ENCODE results near the gene DHX38. TPM values are rescaled to one million over a fixed set of nuclear protein-coding genes. Genes with fewer than 3 reads are reported as not detected.

Gene DHX38
- total and polyA plus RNA-seq, 2 of the 13 experiments (the other 11 are each of a cell fraction or from before 2014, with no cell fraction given), result 54.4 to 85.9 TPM

DNA sequence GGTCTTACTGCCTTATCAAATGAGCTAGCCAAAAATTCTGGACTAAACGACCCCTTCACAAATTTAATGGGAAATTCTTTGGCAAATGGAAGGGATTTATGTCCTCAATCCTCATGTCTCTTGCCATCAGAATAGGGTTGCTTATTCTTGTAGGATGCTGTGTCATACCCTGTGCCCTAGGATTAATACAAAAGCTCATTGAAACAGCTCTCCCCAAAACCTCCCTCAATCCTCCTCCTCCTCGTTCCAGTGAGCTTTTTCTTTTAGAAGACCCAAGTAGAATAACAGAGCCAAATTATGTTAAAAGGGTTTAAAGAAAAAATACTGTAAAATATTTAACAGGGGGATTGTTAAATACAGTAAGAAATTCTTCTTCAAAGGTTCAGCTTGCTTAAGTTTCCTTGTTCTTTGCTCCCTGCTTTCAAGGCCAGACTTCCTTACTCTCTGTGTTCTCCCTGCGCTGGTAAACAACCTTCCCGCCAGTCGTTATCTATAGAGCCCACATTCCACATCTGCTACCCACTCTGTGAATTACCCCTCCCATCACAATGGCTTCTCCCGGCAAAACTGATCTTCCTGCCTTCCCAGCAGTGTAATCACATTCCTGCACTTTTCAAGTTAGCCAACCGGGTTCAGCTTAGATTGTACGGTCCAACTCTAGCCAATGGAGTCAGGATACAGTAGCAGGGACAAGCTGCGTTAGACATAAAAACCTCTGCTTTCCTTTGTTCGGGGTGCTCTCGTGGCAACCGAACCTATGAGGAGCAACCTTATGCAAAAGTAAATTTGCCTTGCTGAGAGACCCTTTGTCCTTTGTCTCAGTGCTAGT, 20.9 kb upstream of the DHX38 start (continued):
- TF ChIP-seq, protein P1, sequence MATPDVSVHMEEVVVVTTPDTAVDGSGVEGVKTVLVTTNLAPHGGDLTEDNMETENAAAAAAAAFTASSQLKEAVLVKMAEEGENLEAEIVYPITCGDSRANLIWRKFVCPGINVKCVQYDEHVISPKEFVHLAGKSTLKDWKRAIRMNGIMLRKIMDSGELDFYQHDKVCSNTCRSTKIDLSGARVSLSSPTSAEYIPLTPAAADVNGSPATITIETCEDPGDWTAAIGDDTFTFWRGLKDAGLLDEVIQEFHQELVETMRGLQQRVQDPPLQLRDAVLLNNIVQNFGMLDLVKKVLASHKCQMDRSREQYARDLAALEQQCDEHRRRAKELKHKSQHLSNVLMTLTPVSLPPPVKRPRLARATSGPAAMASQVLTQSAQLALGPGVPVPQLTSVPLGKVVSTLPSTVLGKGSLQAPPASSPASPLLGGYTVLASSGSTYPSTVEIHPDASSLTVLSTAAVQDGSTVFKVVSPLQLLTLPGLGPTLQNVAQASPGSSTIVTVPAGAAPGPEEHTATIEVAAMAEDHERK (CRISPR knock-in tag; IDR thresholded peaks at IDR 0.05; ENCODE audit: low read depth), result no peak
- TF ChIP-seq, protein P2, sequence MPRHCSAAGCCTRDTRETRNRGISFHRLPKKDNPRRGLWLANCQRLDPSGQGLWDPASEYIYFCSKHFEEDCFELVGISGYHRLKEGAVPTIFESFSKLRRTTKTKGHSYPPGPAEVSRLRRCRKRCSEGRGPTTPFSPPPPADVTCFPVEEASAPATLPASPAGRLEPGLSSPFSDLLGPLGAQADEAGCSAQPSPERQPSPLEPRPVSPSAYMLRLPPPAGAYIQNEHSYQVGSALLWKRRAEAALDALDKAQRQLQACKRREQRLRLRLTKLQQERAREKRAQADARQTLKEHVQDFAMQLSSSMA (CRISPR knock-in tag; IDR thresholded peaks at IDR 0.05), result no peak
- TF ChIP-seq ISL2 (CRISPR knock-in tag; IDR thresholded peaks at IDR 0.05), result peak; percentile 83
- TF ChIP-seq, protein P3, sequence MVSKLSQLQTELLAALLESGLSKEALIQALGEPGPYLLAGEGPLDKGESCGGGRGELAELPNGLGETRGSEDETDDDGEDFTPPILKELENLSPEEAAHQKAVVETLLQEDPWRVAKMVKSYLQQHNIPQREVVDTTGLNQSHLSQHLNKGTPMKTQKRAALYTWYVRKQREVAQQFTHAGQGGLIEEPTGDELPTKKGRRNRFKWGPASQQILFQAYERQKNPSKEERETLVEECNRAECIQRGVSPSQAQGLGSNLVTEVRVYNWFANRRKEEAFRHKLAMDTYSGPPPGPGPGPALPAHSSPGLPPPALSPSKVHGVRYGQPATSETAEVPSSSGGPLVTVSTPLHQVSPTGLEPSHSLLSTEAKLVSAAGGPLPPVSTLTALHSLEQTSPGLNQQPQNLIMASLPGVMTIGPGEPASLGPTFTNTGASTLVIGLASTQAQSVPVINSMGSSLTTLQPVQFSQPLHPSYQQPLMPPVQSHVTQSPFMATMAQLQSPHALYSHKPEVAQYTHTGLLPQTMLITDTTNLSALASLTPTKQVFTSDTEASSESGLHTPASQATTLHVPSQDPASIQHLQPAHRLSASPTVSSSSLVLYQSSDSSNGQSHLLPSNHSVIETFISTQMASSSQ (IDR thresholded peaks at IDR 0.05; ENCODE audit: low read depth), result peak; percentile 39; the same call in 1 of the 2 replicates
- TF ChIP-seq, protein P3 (CRISPR knock-in tag; IDR thresholded peaks at IDR 0.05; ENCODE audit: borderline replicate concordance), result no peak; the same call in 1 of the 2 replicates
- TF ChIP-seq TEAD2 (CRISPR knock-in tag; IDR thresholded peaks at IDR 0.05), result peak; percentile 62; the same call in 1 of the 2 replicates
- TF ChIP-seq HES4 (CRISPR knock-in tag; IDR thresholded peaks at IDR 0.05; ENCODE audit: borderline replicate concordance), result no peak
- no peak for TF ChIP-seq ZNF781 (CRISPR knock-in tag; IDR thresholded peaks at IDR 0.05; ENCODE audit: borderline replicate concordance, not compliant biosample characterization)
- TF ChIP-seq ZNF614 (CRISPR knock-in tag; IDR thresholded peaks at IDR 0.05; ENCODE audit: borderline replicate concordance), result peak; percentile 82
- no peak for TF ChIP-seq XRCC5 (optimal IDR thresholded peaks at IDR 0.05; ENCODE audit: low read length)
- no peak for TF ChIP-seq ZNF17 (CRISPR knock-in tag; IDR thresholded peaks at IDR 0.05)
- TF ChIP-seq, protein P4, sequence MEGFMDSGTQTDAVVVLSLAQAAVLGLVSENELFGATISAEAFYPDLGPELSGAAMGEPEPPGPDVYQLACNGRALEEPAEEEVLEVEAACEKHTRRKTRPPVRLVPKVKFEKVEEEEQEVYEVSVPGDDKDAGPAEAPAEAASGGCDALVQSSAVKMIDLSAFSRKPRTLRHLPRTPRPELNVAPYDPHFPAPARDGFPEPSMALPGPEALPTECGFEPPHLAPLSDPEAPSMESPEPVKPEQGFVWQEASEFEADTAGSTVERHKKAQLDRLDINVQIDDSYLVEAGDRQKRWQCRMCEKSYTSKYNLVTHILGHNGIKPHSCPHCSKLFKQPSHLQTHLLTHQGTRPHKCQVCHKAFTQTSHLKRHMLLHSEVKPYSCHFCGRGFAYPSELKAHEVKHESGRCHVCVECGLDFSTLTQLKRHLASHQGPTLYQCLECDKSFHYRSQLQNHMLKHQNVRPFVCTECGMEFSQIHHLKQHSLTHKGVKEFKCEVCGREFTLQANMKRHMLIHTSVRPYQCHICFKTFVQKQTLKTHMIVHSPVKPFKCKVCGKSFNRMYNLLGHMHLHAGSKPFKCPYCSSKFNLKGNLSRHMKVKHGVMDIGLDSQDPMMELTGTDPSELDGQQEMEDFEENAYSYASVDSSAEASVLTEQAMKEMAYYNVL (CRISPR knock-in tag; IDR thresholded peaks at IDR 0.05; ENCODE audit: borderline replicate concordance), result no peak; the same call in 1 of the 2 replicates
- TF ChIP-seq, protein P5, sequence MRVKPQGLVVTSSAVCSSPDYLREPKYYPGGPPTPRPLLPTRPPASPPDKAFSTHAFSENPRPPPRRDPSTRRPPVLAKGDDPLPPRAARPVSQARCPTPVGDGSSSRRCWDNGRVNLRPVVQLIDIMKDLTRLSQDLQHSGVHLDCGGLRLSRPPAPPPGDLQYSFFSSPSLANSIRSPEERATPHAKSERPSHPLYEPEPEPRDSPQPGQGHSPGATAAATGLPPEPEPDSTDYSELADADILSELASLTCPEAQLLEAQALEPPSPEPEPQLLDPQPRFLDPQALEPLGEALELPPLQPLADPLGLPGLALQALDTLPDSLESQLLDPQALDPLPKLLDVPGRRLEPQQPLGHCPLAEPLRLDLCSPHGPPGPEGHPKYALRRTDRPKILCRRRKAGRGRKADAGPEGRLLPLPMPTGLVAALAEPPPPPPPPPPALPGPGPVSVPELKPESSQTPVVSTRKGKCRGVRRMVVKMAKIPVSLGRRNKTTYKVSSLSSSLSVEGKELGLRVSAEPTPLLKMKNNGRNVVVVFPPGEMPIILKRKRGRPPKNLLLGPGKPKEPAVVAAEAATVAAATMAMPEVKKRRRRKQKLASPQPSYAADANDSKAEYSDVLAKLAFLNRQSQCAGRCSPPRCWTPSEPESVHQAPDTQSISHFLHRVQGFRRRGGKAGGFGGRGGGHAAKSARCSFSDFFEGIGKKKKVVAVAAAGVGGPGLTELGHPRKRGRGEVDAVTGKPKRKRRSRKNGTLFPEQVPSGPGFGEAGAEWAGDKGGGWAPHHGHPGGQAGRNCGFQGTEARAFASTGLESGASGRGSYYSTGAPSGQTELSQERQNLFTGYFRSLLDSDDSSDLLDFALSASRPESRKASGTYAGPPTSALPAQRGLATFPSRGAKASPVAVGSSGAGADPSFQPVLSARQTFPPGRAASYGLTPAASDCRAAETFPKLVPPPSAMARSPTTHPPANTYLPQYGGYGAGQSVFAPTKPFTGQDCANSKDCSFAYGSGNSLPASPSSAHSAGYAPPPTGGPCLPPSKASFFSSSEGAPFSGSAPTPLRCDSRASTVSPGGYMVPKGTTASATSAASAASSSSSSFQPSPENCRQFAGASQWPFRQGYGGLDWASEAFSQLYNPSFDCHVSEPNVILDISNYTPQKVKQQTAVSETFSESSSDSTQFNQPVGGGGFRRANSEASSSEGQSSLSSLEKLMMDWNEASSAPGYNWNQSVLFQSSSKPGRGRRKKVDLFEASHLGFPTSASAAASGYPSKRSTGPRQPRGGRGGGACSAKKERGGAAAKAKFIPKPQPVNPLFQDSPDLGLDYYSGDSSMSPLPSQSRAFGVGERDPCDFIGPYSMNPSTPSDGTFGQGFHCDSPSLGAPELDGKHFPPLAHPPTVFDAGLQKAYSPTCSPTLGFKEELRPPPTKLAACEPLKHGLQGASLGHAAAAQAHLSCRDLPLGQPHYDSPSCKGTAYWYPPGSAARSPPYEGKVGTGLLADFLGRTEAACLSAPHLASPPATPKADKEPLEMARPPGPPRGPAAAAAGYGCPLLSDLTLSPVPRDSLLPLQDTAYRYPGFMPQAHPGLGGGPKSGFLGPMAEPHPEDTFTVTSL (CRISPR knock-in tag; IDR thresholded peaks at IDR 0.05; ENCODE audit: borderline replicate concordance), result peak; percentile 75; the same call in 1 of the 2 replicates
